Ramos (cell line): ENCODE data around the gene ZNF324B.
"Not testable (repeated sequence)": the region's sequence is repeated elsewhere in the genome, so short reads cannot be mapped to it uniquely, and the experiment has no call there.

Source experiments
- in situ Hi-C: fragments of 300-500 bp; cut with MboI; formaldehyde crosslinking; loops from one replicate; pipeline ENCODE4 v1.14.3; 2022; ENCODE audit warnings: low sequenced_read_pairs; ENCODE audit not compliant: unreplicated experiment

Gene ZNF324B

GRCh38 chr19:58450856-58451357, 515 bp upstream of the ZNF324B start:
- in situ Hi-C loops, result no loop called here

GRCh38 chr19:58453743-58454142, 2.3 kb downstream of the ZNF324B start:
- in situ Hi-C loops, result no loop called here

- in situ Hi-C loops, result no loop called here
Measured at GRCh38 chr19:58455306-58455705, 3.9 kb downstream of the ZNF324B start.

GRCh38 chr19:58456111-58456510, 4.7 kb downstream of the ZNF324B start:
- in situ Hi-C loops, result no loop called here

- in situ Hi-C loops, result no loop called here
Measured at GRCh38 chr19:58460039-58460438, 8.6 kb downstream of the ZNF324B start.

GRCh38 chr19:58466089-58466759, 14.8 kb downstream of the ZNF324B start:
- in situ Hi-C loops, result no loop called here

- in situ Hi-C loops, result no loop called here
Measured at GRCh38 chr19:58466760-58467589, 15.6 kb downstream of the ZNF324B start, which contains the start of gene ZNF324. TSS of gene ZNF324 (plus strand) at chr19:58467080. CDS start at chr19:58469186, 2,106 bp downstream.

- in situ Hi-C loops, result no loop called here
Measured at GRCh38 chr19:58468216-58468839, 16.9 kb downstream of the ZNF324B start.

- in situ Hi-C loops, result no loop called here
Measured at GRCh38 chr19:58469241-58470013, 18.0 kb downstream of the ZNF324B start.

- in situ Hi-C loops, result not testable (repeated sequence)
Measured at GRCh38 chr19:58470837-58471543, 19.6 kb downstream of the ZNF324B start.

- in situ Hi-C loops, result no loop called here
Measured at GRCh38 chr19:58471736-58472135, 20.3 kb downstream of the ZNF324B start.

- in situ Hi-C loops, result no loop called here
Measured at GRCh38 chr19:58473775-58474174, 22.4 kb downstream of the ZNF324B start.

- in situ Hi-C loops, result no loop called here
Measured at GRCh38 chr19:58474291-58474996, 23.0 kb downstream of the ZNF324B start.

- in situ Hi-C loops, result no loop called here
Measured at GRCh38 chr19:58474997-58475713, 23.7 kb downstream of the ZNF324B start.

- in situ Hi-C loops, result no loop called here
Measured at GRCh38 chr19:58475714-58476497, 24.5 kb downstream of the ZNF324B start, which contains the start of gene ZNF446. TSS of gene ZNF446 (plus strand) at chr19:58476352. CDS start at chr19:58477219, 867 bp downstream.

GRCh38 chr19:58476498-58477015, 25.1 kb downstream of the ZNF324B start:
- in situ Hi-C loops, result no loop called here

- in situ Hi-C loops, result no loop called here
Measured at GRCh38 chr19:58477130-58477529, 25.7 kb downstream of the ZNF324B start.
